ENCODE data around the gene R3HCC1L. TPM values are rescaled to one million over a fixed set of nuclear protein-coding genes. Genes with fewer than 3 reads are reported as not detected.
A peak's percentile ranks its signal among the peaks of the same experiment; 100 is the strongest.
"Not testable (repeated sequence)": the region's sequence is repeated elsewhere in the genome, so short reads cannot be mapped to it uniquely, and the experiment has no call there.

The R3HCC1L gene
- polyA plus RNA-seq, 3 donors = 17.9 to 22.0 (median 19.7) TPM

GRCh38 chr10:98128802-98129201, 5.7 kb upstream of the R3HCC1L start:
- DNase-seq = no peak

- no peak for DNase-seq
These were observed 2.8 kb upstream of the R3HCC1L start for GRCh38 chr10:98131619-98132018.

- DNase-seq = not testable (repeated sequence)
These were observed 1.2 kb upstream of the R3HCC1L start for GRCh38 chr10:98133075-98133752.

GRCh38 chr10:98134117-98134430, 383 bp upstream of the R3HCC1L start:
- DNase-seq = no peak

GRCh38 chr10:98135222-98135899, 904 bp downstream of the R3HCC1L start:
- no peak for DNase-seq

GRCh38 chr10:98136775-98137174, 2.3 kb downstream of the R3HCC1L start:
- not testable (repeated sequence) for DNase-seq

- DNase-seq = no peak
These were observed 3.6 kb downstream of the R3HCC1L start for GRCh38 chr10:98138031-98138430.

GRCh38 chr10:98139431-98139830, 5.0 kb downstream of the R3HCC1L start:
- peak; percentile 28 for DNase-seq

- DNase-seq = no peak
These were observed 7.1 kb downstream of the R3HCC1L start for GRCh38 chr10:98141484-98142073.

GRCh38 chr10:98144985-98145384, 10.5 kb downstream of the R3HCC1L start:
- no peak for DNase-seq

- no peak for DNase-seq
These were observed 15.4 kb downstream of the R3HCC1L start for GRCh38 chr10:98149858-98150257.

GRCh38 chr10:98150544-98150943, 16.1 kb downstream of the R3HCC1L start:
- no peak for DNase-seq

- DNase-seq = not testable (repeated sequence)
These were observed 18.3 kb downstream of the R3HCC1L start for GRCh38 chr10:98152778-98153177.

- DNase-seq = not testable (repeated sequence)
These were observed 18.9 kb downstream of the R3HCC1L start for GRCh38 chr10:98153213-98153958.

GRCh38 chr10:98154076-98154475, 19.6 kb downstream of the R3HCC1L start:
- DNase-seq = no peak

- DNase-seq = no peak
These were observed 24.1 kb downstream of the R3HCC1L start for GRCh38 chr10:98158576-98158975.

GRCh38 chr10:98163941-98164340, 29.5 kb downstream of the R3HCC1L start:
- DNase-seq = no peak

- DNase-seq = no peak
These were observed 32.7 kb downstream of the R3HCC1L start for GRCh38 chr10:98167191-98167590.

- DNase-seq = no peak
These were observed 33.7 kb downstream of the R3HCC1L start for GRCh38 chr10:98168147-98168546.

GRCh38 chr10:98168766-98169165, 34.3 kb downstream of the R3HCC1L start:
- DNase-seq = no peak

- DNase-seq = no peak
These were observed 34.9 kb downstream of the R3HCC1L start for GRCh38 chr10:98169379-98169778.

GRCh38 chr10:98170249-98171117, 36.0 kb downstream of the R3HCC1L start:
- peak; percentile 51 for DNase-seq

Measured in renal pelvis (tissue), 4 donors.